ENCODE data around the gene ANTKMT.
"Not testable (repeated sequence)": the region's sequence is repeated elsewhere in the genome, so short reads cannot be mapped to it uniquely, and the experiment has no call there.

Gene ANTKMT

DNA sequence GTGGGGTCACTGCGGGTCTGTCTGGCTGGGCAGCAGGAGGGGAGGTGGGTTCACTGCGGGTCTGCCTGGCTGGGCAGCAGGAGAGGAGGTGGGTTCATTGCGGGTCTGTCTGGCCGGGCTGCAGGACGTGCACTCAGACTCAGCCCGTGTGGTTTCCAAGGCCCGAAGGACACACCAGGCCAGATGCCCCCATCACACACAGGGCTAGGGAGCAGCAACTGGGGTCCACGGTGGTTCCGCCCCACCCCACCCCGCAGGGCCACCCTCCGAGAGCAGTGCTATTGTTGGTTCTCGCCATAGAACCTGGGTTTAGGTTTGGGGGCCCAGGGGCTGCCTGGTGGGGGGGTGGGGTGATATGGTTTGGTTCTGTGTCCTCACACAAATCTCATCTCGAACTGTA lies 25.7 kb downstream of the ANTKMT start:
- DNase-seq, result no peak

DNA sequence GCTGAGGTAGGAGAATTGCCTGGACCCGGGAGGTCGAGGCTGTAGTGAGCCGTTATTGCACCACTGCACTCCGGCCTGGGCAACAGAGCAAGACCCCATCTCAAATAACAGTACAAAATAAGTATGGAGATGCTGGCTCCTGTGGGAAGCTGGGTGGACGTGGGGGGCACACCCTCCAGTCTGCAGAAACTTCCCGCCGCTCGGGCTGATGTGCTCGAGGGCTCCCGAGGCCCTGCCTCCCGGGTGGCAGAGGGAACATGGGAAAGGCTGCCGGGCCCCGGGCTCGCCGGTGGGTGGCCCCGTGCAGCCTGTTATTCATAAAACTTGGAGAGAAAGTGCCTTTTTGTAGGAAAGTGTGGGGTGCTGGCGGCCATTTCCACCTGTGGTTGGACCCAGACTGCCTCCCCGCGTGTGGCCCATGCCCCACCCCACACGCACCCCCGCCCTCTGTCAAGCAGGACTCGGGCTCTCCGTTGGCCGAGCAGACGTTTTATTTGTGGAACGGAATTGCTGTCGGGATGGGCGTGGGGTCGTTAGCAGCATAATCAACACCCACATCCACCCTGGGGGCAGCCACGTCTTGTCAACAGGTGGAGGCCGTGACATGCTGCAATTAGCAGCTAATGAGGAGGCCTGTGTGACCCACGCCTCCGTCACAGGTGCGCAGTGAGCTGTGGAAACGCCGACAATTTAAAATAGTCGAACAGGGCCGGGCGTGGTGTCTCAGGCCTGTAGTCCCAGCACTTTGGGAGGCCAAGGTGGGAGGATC lies 27.2 kb downstream of the ANTKMT start:
- DNase-seq, result no peak

DNA sequence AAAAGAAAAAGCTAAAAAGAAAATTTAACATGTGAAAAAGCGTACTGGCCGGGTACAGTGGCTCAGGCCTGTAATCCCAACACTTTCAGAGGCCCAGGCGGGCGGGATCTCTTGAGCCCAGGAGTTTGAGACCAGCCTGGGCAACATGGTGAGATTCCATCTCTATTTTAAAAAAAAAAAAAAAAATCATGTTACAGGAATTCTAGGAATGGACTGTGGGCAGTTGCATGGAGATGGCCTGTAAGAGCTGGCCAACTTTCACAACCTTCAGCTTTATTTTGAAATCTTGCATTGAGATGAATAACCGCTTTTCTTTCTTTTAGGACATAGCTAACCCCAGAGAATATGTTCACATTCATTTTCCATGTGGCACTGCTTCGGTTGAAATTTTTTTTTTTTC lies 28.1 kb downstream of the ANTKMT start:
- no peak for DNase-seq

DNA sequence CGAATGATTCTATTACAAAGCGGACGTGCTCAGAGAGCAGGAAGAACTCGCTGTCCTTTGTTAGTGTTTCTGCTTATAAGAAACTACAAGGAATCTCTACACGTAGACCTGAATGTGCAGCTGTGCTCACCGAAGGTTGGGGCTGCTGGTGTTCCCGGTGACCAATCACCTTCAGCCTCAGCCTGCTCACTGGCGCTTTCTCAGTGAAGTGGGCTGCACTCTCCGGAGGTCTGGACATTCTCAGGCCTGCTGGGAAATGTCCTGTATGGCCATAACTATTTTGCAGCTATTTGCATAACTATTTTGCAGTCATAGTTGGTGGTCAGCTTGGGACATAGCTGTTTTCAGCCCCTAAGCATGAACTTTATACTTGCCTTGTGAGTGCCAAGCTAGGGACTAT lies 29.5 kb downstream of the ANTKMT start:
- DNase-seq, result no peak

DNA sequence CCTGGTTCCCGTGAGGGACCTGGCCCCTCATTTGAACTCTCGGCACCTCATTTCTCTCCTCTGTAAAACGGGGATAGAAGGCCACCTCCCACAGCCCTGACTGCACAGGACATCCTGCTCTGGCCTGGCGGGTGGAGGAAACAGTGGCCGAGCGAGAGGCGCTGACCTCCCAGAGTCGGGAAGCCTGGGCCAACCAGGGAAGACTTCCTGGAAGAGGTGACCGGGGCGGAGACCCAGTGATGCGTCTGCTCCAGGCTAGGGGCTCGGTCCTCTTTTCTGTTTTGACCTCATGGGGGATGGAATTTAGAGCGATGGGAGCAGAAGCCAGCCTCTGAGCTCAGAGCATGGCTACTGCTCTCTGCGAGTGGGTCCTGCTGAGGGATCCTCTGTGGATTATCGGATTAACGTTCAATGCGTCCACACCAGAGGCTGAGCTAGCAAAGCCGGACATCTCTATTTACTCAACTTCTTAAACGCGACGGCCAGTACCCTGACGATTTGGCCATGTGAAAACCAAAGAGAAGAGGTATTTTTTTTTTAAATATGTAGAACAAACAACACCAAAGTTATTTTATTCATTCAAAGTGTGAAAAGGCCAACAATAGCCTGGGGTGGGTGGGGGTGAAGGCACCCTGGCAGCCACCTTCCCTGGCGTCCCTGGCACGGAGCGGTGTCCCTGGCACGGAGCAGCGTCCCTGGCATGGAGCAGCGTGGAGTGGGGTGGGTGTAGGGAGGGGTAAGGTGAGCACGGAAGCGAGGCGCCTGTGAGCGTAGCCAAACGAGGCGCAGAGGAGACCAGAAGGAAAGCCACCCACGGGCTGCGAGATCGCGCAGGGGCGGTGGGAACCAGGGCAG lies 30.4 kb downstream of the ANTKMT start:
- no peak for DNase-seq

DNA sequence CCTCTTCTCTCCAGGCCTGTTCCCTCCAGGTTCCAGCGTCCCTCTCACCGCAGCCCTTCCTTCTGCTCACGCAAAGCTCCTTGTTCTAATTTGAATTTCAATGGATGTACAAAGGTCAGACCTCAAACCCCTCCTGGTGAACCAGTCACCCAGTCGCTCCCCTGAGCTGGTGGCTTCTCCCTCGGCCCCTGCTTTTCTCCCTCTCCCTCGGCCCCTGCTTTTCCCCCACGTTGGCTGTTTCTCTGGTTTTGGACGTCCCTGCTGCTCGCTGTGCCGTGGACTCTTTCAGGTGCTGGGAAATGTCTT lies 31.0 kb downstream of the ANTKMT start:
- DNase-seq, result no peak

DNA sequence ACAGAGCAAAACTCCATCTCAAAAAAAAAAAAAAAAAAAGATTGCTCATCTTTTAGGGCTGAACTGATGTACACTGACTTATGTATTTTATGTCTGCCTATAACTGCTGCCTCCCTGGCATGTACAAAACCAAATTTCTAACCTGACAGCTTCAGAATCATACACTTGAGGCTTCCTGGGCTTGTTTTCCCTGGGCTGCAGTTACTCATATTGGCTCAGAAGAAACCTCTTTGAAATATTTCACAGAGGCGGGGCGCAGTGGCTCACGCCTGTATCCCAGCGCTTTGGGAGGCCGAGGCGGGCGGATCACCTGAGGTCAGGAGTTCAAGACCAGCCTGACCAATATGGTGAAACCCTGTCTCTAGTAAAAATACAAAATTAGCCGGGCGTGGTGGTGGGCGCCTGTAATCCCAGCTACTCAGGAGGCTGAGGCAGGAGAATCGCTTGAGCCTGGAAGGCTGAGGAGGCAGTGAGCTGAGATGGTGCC lies 33.2 kb downstream of the ANTKMT start:
- DNase-seq, result not testable (repeated sequence)

DNA sequence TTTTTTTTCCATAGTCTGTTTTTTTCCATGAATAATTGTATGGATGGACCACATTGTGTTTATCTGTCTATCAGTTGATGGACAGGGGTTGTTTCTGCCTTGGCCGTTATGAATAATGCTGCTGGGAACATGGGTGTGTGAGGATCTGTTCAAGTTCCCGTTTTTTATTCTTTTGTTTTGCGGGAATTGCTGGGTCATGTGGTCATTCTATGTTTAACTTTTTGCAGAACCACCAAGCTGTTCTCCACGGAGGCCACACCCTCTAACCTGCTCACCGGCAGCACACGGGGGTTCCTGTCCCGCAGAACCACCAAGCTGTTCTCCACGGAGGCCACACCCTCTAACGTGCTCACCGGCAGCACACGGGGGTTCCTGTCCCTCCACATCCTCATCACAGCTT lies 33.7 kb downstream of the ANTKMT start:
- no peak for DNase-seq

DNA sequence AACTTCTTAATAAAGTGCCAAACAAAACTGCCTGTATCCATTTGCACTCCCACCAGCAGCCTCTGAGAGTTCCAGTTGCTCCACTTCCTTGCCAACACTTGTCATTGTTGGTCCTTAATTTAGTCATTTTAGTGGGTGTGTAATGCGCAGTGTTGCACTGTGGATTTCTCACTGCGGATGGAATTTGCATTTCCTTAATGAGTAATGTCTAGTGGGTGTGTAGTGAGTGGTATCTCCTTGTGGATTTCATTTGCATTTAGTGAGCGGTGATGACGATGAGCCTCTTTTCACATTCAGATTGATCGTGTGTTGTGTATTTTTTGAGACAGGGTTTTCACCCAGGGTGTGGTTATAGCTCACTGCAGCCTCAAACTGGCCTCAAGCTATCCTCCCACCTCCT lies 35.5 kb downstream of the ANTKMT start:
- no peak for DNase-seq

DNA sequence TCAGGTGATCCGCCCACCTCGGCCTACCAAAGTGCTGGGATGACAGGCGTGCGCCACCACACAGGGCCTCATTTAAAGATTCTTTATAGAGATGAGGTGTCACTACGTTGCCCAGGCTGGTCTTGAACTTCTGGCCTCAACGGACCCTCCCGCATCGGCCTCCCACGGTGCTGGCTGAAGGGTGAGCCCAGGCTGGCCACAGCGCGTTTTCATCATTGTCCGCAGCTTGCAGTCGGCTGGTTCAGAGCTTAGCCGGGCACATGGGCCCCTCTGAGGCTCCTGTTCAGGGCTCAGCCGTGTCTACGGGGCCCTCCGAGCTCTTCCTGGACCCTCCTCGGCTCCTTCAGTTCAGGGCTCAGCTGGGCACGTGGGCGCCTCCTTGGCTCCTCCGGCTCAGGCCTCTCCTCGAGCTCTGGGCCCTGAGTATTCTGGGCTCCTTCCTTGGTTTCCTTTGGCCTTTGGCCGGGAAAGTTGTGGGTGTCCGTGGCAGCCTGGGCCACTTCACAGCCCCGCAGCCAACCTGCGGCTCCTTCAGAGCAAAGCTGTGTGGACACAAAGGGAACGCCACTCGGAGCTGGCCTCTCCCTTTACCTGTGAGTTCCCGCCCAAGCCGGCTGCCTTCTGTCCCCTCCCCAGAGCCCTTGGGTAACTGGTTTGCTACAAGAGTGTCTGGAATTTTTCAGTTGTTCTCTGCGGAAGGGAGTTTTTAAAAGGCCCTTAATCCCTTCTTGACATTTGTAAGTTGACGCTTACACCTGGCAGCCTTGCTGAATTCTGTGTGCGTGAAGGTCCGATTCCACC lies 38.4 kb downstream of the ANTKMT start:
- DNase-seq, result no peak

DNA sequence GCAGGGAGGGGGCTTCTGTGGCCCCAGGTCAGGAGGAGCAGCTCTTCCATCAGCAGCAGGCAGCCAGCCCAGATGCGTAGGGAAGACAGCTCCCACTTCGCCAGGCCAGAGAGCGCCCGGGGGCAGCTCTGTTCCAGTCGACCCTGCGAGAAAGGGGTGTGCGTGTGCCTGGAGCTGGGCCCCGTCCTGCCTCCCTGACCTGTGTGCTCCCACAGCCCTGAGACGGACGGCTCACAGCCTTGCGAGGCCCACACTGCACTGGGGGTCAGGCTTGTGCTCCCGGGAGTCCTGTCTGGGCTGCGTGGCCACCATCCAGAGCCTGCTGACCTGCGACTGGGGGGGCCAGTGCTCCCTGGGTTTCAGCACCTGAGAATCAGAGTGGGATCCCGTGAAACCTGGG lies 39.1 kb downstream of the ANTKMT start:
- no peak for DNase-seq

DNA sequence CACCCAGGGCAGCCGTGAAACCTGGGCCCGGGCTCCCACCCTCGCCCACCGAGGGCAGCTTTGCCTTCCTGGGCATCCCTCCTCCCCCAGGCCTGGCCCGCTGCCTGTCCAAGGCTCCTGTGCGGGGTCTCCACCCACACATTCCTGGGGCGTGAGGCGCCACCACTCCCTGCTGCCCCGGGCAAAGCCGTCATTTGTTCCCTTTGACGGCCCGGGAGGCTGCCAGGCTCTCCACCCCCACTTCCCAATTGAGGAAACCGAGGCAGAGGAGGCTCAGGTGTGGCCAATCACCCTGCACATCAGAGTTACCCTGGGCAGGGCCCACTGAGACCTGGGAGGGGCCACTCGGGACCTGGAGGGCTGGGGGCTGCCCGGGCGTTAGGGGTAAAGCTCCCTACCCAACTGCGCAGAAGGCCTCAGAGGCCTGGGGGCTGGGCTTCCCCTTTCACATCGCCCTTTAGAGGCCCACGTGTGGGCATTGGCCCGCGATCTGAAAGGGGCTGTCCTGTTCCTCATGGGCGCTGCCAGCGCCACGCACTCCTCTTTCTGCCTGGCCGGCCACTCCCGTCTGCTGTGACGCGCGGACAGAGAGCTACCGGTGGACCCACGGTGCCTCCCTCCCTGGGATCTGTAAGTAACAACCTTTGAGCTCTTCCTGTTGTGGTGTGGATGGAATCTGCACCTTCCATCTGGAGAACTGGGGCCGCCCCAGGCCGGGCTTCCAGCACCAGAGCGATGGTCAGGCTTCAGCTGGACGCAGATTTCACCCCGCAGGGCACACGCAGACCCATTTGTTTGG lies 39.8 kb downstream of the ANTKMT start, which contains the start of gene MSLN:
Gene MSLN, plus strand, starts transcription at position 190 of the 799 bp plus-strand sequence. CDS start 1,947 bp downstream, outside the sequence.
- no peak for DNase-seq

DNA sequence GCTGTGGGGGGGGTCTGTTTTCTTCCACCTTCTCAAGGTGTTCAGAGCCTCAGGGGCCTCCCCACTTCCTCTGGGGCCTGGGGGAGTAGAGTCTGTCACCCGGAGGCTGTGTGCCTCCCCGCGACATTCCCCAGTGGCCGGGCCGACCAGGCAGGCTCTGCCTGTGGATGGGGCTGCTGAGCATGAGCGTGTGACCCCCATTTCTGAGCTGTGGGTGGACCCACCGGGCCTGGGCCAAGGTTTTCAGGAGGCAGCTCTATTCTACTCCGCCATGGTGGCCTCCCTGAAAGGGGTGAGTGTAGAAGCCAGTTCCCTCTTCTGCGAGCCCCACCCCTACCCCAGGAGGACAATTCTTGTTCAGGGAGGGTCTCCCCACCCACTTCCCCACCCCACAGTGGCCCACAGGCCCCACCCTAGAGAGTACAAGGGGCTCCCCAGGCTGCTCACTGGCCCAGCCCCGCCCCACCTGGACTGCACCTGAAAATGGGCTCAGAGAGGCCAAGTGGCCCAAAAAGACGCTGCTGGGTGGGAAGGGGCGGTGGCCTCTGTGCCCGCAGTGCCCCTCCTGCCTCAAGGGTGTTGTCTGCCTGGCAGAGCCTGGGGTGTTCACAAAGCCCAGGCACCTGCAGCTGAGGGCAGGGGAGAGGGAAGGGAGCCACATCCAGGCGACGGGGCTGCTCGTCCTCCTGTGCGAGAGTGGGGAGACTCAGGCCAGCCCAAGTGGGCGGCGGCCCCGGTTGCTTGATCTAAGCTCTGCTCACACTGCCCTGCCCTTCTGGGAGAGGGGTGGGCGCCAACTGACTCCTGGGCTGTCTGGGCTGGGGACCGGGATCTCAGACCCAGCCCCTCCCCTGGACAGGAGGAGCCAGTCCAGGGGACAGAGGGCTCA lies 40.9 kb downstream of the ANTKMT start:
- no peak for DNase-seq

DNA sequence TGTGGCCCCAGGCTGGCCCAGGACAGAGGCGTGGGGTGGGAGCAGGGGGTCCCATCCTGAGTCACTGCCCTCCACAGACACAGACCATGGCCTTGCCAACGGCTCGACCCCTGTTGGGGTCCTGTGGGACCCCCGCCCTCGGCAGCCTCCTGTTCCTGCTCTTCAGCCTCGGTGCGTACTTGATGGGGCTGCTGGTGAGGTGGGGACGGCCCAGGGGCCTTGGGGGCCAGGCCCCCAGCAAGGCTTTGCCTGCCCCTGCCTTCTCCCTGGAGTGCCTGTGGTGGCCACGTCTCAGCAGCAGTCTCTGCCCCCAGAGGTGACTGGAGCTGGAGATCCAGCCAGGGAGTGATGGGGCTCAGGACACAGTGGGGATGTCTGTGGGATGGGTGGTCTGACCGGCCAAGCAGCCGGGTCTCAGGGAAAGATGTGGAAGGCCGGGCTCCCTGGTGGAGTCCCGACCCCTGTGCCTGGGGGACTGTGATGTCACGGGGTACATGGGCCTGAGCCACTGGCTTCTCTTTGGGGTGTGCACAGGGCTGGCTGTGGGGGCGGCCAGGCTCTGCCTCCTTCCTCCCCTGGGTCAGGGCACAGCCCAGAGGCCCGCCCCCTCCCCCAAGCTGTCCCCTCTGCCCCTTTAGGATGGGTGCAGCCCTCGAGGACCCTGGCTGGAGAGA lies 41.8 kb downstream of the ANTKMT start:
- DNase-seq, result no peak

DNA sequence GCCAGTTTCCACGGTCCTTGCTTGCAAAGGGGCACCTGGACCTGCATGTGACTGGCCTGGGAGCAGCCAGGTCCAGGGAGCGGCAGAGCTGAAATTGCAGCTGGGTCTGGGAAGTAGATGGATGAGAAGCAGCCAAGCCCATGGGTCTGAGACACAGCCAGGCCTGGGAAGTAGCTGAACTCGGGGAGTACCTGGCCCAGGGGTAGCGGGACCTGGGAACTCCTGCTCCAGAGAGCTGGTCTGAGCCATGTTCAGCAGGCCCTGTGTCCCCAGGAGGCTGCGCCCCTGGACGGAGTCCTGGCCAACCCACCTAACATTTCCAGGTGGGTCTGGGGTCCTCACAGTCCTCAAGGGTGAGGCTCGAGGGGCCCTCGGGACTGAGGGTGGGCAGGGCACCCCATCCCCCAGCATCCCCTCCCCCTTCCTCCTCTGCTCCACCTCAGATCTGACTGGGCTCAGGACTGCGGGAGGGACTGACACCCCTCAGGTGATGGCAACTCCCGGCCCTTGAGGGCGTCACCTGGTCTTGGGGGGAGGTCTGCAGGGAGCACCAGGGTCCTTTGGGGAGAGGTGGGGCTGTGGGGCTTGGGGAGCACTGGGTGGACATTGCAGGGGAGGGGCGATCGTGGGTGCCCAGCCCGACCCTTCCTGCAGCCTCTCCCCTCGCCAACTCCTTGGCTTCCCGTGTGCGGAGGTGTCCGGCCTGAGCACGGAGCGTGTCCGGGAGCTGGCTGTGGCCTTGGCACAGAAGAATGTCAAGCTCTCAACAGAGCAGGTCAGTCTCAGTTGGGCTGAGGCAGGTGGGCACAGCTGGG lies 42.6 kb downstream of the ANTKMT start:
- no peak for DNase-seq

DNA sequence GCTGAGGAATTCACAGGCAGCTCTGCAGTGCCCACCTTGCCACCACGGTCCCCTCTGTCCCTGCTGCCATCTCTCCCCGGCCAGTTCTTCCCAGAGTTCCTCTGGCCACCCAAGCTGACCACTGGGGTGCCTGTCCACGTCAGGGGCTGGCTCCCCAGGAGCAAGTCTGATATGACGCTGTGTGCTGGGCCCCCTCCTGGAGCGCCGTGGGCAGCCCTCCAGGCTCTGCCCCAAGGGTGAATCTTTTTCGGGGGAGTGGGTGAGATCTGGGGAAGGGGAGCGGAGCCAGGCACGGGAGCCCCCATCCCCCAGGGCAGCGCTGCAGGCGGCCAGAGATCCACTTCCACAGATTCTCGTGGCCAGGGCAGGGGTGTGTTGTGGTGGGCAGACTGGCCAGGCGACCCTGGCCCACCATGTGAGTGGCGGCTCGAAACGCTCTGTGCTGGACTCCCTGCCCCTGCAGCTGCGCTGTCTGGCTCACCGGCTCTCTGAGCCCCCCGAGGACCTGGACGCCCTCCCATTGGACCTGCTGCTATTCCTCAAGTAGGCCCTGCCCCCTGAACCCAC lies 43.3 kb downstream of the ANTKMT start:
- no peak for DNase-seq

DNA sequence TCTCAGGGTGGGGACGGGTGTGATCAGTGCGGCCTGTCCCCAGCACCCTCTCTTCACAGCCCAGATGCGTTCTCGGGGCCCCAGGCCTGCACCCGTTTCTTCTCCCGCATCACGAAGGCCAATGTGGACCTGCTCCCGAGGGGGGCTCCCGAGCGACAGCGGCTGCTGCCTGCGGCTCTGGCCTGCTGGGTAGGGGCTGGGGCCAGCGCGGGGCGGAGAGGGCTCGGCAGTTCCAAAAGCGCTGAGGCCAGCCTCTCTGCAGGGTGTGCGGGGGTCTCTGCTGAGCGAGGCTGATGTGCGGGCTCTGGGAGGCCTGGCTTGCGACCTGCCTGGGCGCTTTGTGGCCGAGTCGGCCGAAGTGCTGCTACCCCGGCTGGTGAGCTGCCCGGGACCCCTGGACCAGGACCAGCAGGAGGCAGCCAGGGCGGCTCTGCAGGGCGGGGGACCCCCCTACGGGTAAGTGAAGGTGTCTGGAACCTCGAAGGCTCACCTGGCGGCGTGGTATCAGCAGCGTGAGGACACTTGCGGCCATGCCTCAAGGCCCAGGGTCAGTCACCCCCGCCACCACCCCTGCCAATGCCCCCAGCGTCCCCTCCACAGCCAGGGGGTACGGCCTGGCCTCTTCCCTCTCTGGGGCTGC lies 44.0 kb downstream of the ANTKMT start:
- DNase-seq, result no peak

DNA sequence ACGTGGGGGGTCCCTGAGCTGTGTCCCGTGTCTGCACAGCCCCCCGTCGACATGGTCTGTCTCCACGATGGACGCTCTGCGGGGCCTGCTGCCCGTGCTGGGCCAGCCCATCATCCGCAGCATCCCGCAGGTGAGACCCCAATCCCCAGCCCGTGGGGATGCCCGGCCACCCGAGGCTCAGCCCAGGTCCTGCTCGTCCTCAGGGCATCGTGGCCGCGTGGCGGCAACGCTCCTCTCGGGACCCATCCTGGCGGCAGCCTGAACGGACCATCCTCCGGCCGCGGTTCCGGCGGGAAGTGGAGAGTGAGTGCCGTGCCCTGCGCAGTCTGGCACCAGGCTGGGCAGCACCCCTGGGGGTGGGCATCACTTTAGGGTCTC lies 44.5 kb downstream of the ANTKMT start:
- no peak for DNase-seq

Measured in NCI-H1105 (cell line).